ENCODE results near the gene CCDC142. TPM values are rescaled to one million over a fixed set of nuclear protein-coding genes. Genes with fewer than 3 reads are reported as not detected.

The CCDC142 gene
- total RNA-seq, 1 experiment from 2014 or later = 14.0 TPM

- TF ChIP-seq, protein P1, sequence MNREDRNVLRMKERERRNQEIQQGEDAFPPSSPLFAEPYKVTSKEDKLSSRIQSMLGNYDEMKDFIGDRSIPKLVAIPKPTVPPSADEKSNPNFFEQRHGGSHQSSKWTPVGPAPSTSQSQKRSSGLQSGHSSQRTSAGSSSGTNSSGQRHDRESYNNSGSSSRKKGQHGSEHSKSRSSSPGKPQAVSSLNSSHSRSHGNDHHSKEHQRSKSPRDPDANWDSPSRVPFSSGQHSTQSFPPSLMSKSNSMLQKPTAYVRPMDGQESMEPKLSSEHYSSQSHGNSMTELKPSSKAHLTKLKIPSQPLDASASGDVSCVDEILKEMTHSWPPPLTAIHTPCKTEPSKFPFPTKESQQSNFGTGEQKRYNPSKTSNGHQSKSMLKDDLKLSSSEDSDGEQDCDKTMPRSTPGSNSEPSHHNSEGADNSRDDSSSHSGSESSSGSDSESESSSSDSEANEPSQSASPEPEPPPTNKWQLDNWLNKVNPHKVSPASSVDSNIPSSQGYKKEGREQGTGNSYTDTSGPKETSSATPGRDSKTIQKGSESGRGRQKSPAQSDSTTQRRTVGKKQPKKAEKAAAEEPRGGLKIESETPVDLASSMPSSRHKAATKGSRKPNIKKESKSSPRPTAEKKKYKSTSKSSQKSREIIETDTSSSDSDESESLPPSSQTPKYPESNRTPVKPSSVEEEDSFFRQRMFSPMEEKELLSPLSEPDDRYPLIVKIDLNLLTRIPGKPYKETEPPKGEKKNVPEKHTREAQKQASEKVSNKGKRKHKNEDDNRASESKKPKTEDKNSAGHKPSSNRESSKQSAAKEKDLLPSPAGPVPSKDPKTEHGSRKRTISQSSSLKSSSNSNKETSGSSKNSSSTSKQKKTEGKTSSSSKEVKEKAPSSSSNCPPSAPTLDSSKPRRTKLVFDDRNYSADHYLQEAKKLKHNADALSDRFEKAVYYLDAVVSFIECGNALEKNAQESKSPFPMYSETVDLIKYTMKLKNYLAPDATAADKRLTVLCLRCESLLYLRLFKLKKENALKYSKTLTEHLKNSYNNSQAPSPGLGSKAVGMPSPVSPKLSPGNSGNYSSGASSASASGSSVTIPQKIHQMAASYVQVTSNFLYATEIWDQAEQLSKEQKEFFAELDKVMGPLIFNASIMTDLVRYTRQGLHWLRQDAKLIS (CRISPR knock-in tag; IDR thresholded peaks at IDR 0.05; ENCODE audit: borderline replicate concordance) = peak; percentile 86; the same call in 1 of the 2 replicates
- TF ChIP-seq ZNF416 (CRISPR knock-in tag; IDR thresholded peaks at IDR 0.05) (no peak), CTCF (IDR thresholded peaks at IDR 0.05) (no peak), HMGA2 (CRISPR knock-in tag; IDR thresholded peaks at IDR 0.05) (no peak), JAZF1 (CRISPR knock-in tag; IDR thresholded peaks at IDR 0.05) (no peak), FOXP1 (CRISPR knock-in tag; IDR thresholded peaks at IDR 0.05; ENCODE audit: borderline replicate concordance) (peak; percentile 72; the same call in 1 of the 2 replicates), NFATC4 (CRISPR knock-in tag; IDR thresholded peaks at IDR 0.05) (no peak), STAT6 (CRISPR knock-in tag; conservative IDR thresholded peaks at IDR 0.05; ENCODE audit: low read depth) (no peak), SMAD4 (CRISPR knock-in tag; IDR thresholded peaks at IDR 0.05) (no peak), ESRRA (CRISPR knock-in tag; IDR thresholded peaks at IDR 0.05; ENCODE audit: borderline replicate concordance) (no peak), PREB (CRISPR knock-in tag; IDR thresholded peaks at IDR 0.05; ENCODE audit: borderline replicate concordance) (no peak), ZNF138 (CRISPR knock-in tag; conservative IDR thresholded peaks at IDR 0.05) (peak; percentile 65; the same call in 1 of the 2 replicates), TCF7 (CRISPR knock-in tag; IDR thresholded peaks at IDR 0.05; ENCODE audit: low read depth) (no peak; the same call in 1 of the 2 replicates), SP1 (CRISPR knock-in tag; conservative IDR thresholded peaks at IDR 0.05) (no peak; the same call in 1 of the 2 replicates), NFYB (CRISPR knock-in tag; conservative IDR thresholded peaks at IDR 0.05; ENCODE audit: low read depth) (no peak), ZNF263 (CRISPR knock-in tag; IDR thresholded peaks at IDR 0.05; ENCODE audit: low read depth) (no peak)
- TF ChIP-seq, protein P2, sequence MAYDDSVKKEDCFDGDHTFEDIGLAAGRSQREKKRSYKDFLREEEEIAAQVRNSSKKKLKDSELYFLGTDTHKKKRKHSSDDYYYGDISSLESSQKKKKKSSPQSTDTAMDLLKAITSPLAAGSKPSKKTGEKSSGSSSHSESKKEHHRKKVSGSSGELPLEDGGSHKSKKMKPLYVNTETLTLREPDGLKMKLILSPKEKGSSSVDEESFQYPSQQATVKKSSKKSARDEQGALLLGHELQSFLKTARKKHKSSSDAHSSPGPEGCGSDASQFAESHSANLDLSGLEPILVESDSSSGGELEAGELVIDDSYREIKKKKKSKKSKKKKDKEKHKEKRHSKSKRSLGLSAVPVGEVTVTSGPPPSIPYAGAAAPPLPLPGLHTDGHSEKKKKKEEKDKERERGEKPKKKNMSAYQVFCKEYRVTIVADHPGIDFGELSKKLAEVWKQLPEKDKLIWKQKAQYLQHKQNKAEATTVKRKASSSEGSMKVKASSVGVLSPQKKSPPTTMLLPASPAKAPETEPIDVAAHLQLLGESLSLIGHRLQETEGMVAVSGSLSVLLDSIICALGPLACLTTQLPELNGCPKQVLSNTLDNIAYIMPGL (CRISPR knock-in tag; IDR thresholded peaks at IDR 0.05) = peak; percentile 60; the same call in 1 of the 2 replicates
- TF ChIP-seq, protein P3, sequence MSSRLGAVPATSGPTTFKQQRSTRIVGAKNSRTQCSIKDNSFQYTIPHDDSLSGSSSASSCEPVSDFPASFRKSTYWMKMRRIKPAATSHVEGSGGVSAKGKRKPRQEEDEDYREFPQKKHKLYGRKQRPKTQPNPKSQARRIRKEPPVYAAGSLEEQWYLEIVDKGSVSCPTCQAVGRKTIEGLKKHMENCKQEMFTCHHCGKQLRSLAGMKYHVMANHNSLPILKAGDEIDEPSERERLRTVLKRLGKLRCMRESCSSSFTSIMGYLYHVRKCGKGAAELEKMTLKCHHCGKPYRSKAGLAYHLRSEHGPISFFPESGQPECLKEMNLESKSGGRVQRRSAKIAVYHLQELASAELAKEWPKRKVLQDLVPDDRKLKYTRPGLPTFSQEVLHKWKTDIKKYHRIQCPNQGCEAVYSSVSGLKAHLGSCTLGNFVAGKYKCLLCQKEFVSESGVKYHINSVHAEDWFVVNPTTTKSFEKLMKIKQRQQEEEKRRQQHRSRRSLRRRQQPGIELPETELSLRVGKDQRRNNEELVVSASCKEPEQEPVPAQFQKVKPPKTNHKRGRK (CRISPR knock-in tag; IDR thresholded peaks at IDR 0.05; ENCODE audit: borderline replicate concordance) = no peak
- TF ChIP-seq, protein P4, sequence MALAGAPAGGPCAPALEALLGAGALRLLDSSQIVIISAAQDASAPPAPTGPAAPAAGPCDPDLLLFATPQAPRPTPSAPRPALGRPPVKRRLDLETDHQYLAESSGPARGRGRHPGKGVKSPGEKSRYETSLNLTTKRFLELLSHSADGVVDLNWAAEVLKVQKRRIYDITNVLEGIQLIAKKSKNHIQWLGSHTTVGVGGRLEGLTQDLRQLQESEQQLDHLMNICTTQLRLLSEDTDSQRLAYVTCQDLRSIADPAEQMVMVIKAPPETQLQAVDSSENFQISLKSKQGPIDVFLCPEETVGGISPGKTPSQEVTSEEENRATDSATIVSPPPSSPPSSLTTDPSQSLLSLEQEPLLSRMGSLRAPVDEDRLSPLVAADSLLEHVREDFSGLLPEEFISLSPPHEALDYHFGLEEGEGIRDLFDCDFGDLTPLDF (CRISPR knock-in tag; IDR thresholded peaks at IDR 0.05) = no peak
These were observed 15.1 kb upstream of the CCDC142 start (continued) for GRCh38 chr2:74497777-74498499.
